NAMALWA (cell line): ENCODE results near the gene SORCS2.

Source experiments
- DNase-seq: peaks from one replicate; pipeline ENCODE4 v3.0.0-alpha.2; 2015; ENCODE audit warnings: low spot score

SORCS2 gene

GRCh38 chr4:7326693-7327340, 134.5 kb downstream of the SORCS2 start:
- no peak for DNase-seq

GRCh38 chr4:7327341-7327885, 135.1 kb downstream of the SORCS2 start:
- DNase-seq, result no peak

GRCh38 chr4:7328162-7328912, 136.0 kb downstream of the SORCS2 start:
- DNase-seq, result no peak

DNA sequence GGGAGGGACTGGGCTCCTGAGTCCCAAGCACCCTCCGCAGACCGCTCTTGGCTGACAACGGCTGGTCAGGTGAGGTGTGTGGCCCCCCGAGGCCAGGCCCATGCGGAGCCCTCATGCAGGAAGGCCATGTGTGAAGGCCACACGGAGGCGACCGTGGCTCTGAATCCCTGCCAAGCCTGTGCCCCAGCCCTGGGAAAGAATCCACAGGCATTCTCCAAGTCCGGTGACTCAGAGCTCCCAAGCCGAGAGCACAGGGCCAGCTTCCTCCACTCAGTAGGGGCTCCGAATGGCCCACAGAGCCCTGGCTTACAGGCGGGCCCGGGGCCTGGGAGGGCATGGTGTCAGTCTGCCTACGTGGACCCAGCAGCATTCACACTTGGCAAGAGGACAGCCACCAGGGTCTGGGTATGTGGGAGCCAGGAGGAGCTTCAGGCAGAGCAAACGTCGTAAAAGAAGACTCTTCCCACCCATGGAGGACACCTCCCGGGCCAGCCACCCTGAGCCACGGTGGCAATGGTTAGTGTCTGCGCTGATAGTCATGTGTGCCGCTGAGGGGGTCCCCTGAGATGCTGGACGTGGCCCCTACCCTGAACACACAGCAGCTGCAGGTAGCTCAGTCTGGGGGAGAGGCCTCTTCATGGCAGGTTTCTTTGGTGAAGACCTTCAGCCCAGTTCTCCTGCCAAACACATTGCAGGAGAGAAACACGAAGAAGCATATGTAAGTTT, 136.7 kb downstream of the SORCS2 start:
- DNase-seq, result no peak

DNA sequence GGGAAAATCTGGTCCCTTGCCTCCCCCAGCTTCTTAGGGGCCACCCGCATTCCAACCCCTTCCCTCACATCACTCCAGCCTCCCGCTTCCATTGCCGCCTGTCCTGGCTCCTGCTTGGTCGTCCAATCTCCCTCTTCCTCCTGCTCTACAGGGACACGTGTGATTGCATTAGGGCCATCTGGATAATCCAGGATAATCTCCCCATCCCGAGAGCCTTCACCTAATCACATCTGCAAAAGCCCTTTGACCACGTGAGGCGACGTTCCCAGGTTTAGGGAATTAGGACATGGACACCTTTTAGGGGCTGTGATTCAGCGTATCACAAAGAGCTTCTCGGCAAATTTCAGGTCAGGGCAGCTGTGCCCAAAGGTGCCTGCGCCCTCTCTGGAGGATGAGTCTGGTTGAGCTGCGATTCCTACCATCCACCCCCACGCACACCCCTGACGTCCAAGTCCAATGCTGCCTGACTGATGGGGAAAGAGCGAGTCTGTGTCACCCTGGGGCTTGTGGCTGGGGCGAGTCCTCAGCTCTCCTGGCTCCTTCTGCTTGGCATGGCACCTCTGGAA, 137.8 kb downstream of the SORCS2 start:
- DNase-seq, result no peak

DNA sequence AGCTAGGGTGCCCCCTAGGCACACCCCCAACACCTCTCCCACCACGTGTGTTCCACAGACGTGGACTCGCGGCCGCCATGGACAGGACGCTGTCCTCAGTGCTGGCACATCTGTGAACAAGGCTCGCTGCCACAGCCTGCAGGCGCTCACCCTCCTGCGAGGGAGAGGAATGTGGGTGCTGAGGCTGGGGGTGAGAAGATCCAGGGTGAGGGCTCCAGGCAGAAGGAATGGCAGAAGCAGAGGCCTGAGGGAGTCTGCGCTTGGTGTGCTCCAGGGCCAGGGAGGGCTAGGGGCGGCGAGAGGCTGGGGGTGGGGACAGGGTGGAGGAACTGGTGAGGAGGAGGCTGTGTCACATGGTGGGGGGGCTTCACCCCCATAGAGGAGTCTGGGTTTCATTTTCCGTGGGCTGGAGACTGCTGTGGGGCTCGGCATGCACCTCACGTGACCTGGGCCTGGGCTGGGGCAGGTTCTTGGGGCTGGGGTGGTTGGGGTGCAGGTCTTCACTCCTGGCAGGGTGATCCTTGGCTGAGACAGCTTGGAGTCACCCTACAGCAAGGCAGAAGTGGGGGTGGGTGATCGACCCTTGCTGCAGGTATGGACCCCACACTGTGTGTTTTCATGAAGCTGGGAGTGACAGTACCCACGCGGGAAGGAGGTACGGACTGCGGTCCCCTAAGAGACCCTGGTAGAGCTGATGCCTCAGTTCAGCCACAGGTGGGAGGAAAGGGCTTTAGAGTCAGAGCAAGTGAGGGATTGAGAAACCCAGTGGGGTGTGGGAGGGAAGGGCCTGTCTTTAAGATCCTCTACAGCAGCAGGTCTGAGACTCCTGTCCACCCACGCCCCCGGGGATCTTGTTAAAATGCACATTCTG, 138.7 kb downstream of the SORCS2 start:
- no peak for DNase-seq

DNA sequence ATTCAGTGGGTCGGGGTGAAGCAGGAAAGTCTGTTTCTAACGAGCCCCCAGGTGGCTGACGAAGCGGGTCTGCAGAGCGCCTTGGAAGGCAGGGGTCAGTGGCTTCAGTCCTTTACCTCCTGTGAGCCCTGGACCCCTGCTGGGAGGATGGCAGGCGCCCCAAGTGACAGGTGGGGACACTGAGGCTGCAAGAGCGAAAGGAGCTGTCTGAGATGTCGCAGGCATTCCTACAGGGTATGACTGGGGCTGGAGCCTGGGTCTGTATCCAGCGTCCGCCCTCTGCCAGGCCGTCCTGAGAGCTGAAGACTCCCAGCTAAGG, 139.3 kb downstream of the SORCS2 start:
- no peak for DNase-seq

- DNase-seq, result no peak
Measured at GRCh38 chr4:7332216-7333023, 140.1 kb downstream of the SORCS2 start.

GRCh38 chr4:7333024-7333780, 140.9 kb downstream of the SORCS2 start:
- no peak for DNase-seq

- no peak for DNase-seq
Measured at GRCh38 chr4:7333801-7334421, 141.6 kb downstream of the SORCS2 start.

- DNase-seq, result no peak
Measured at GRCh38 chr4:7334521-7335275, 142.4 kb downstream of the SORCS2 start.

DNA sequence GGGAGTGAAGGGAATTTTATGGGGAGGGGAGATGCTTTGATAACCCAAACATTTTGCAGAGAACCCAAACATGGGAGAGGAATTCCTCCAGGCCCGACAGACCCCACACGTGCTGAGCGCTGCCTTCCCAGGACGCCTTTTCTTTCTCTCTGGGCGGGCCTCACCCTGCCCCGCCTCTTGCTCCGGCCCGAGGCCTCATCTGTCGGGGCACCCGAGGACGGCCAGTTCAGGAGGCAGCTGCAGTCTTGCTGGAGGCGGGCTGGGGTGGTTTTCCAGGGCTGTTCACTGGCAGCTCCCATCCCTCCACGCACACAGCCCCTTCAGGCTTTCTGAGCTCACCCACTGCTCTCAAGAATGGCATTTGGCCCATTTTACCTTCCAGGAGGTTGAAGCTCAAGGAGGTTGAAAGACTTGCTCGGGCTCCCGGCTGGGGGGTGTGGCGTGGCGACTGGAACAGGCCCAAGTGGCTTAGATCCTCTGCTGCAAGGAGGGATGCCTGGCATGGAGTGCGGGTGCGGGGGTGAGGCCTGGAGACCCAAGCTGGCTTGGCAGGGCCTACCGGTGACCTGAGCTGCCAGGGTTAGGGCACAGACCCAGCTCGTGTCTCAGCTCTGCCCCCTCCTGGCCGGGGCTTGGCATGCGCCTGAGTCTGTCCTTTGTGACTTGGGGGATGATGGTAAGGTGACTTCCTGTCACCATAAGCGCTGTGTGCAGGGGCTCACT, 143.2 kb downstream of the SORCS2 start:
- peak; percentile 75 for DNase-seq

DNA sequence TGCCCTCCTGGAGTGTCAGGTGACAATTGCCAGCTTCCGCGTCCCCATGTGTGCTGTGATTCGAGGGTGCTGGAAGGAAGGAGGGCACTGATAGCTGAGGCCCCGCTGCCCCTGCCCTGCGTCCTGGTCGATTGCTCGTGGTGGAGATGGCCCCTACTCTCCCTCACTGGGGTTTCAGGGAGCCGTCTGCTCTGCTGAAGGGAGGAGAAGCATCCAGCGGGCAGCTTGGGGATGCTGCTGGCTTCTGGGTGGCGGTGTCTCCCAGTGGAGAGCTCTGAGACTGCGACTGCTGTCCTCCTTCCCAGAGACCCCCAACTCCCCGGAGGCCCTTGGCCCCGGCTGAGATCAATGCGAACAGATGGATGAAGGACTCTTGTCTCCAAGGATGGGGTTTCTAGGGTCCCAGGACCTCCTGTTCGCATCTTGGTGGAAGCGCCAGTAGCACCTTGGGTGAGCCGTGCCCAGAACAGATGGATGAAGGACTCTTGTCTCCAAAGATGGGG, 143.8 kb downstream of the SORCS2 start:
- no peak for DNase-seq

- no peak for DNase-seq
Measured at GRCh38 chr4:7336732-7337131, 144.4 kb downstream of the SORCS2 start.

- DNase-seq, result no peak
Measured at GRCh38 chr4:7337196-7338058, 145.1 kb downstream of the SORCS2 start.

- no peak for DNase-seq
Measured at GRCh38 chr4:7338059-7338452, 145.7 kb downstream of the SORCS2 start.
